K562 (cell line): Measurements from ENCODE around the gene ACBD4. TPM values are rescaled to one million over a fixed set of nuclear protein-coding genes. Genes with fewer than 3 reads are reported as not detected.
A peak's percentile ranks its signal among the peaks of the same experiment; 100 is the strongest.

Source experiments
- ARHGAP35 ChIP-seq: fragments of 450-650 bp; IDR thresholded peaks from 2 replicates; pipeline ENCODE4 v1.6.1; 2018; ENCODE audit not compliant: partially characterized antibody
- BHLHE40 ChIP-seq: IDR thresholded peaks from 2 replicates; pipeline ENCODE4 v1.6.1; 2011; ENCODE audit warnings: low read length, improper control_type of control experiment
- ETS2 ChIP-seq: IDR thresholded peaks from 2 replicates; pipeline ENCODE4 v1.6.1; 2016; ENCODE audit warnings: borderline replicate concordance, missing genetic modification characterization, mild to moderate bottlenecking, moderate library complexity, missing compliant biosample characterization; ENCODE audit not compliant: poor library complexity, severe bottlenecking
- GATA2 ChIP-seq: sonication (generic); formaldehyde crosslinking; IDR thresholded peaks from 2 replicates; pipeline ENCODE4 v1.4.0; 2020; ENCODE audit warnings: mild to moderate bottlenecking, missing genetic modification reagents
- HLTF ChIP-seq: fragments of 450-650 bp; IDR thresholded peaks from 2 replicates; pipeline ENCODE4 v1.6.1; 2016
- NFIX ChIP-seq: fragments of 250-450 bp; sonication (Bioruptor Pico); IDR thresholded peaks from 2 replicates; pipeline ENCODE4 v1.4.0; 2020; ENCODE audit warnings: low read depth, mild to moderate bottlenecking, moderate library complexity
- OTX1 ChIP-seq: fragments of 450-650 bp; formaldehyde crosslinking; IDR thresholded peaks from 2 replicates; pipeline ENCODE4 v1.4.0; 2022; ENCODE audit warnings: mild to moderate bottlenecking
- PRPF4 ChIP-seq: fragments of 200-400 bp; formaldehyde crosslinking; IDR thresholded peaks from one replicate; pipeline ENCODE4 v1.6.1; 2017; ENCODE audit warnings: low read length, low read depth, mild to moderate bottlenecking; ENCODE audit not compliant: insufficient read depth, poor library complexity, severe bottlenecking
- RUNX1 ChIP-seq: sonication (generic); IDR thresholded peaks from 2 replicates; pipeline ENCODE4 v1.6.1; 2016; ENCODE audit warnings: antibody characterized with exemption, low read depth
- SIRT6 ChIP-seq: IDR thresholded peaks from one replicate; pipeline ENCODE4 v1.6.1; 2012; ENCODE audit warnings: low read depth, mild to moderate bottlenecking, control low read depth, inconsistent platforms, low read length, moderate library complexity
- ZFX ChIP-seq: sonication (generic); formaldehyde crosslinking; IDR thresholded peaks from 2 replicates; pipeline ENCODE4 v1.8.0; 2022; ENCODE audit warnings: mild to moderate bottlenecking, missing genetic modification reagents, moderate library complexity
- ZNF197 ChIP-seq: fragments of 200-800 bp; sonication (Bioruptor generic); IDR thresholded peaks from 2 replicates; pipeline ENCODE4 v1.6.1; 2016; ENCODE audit warnings: low read depth, missing genetic modification characterization, missing compliant biosample characterization
- ZNF347 ChIP-seq: fragments of 450-650 bp; formaldehyde crosslinking; IDR thresholded peaks from 2 replicates; pipeline ENCODE4 v1.4.0; 2020; ENCODE audit warnings: low read depth, mild to moderate bottlenecking, moderate library complexity
- ZNF644 ChIP-seq: fragments of 200-800 bp; sonication (Bioruptor generic); IDR thresholded peaks from 2 replicates; pipeline ENCODE4 v1.6.1; 2016; ENCODE audit warnings: low read depth, missing genetic modification characterization, missing compliant biosample characterization
- ZNF707 ChIP-seq: fragments of 250-450 bp; sonication (Bioruptor Pico); conservative IDR thresholded peaks from 2 replicates; pipeline ENCODE4 v1.8.0; 2022; ENCODE audit warnings: inconsistent platforms, mild to moderate bottlenecking, moderate library complexity
- ZNF766 ChIP-seq: fragments of 200-800 bp; sonication (Bioruptor generic); conservative IDR thresholded peaks from 2 replicates; pipeline ENCODE4 v1.6.1; 2016; ENCODE audit warnings: missing genetic modification characterization, missing compliant biosample characterization
- polyA plus RNA-seq, 8 experiments: library from polyadenylated mRNA; depleted of rRNA in 4 of 8; stranded (reverse) in 5 of 8; unstranded in 3 of 8; fragments of >200 nt; fragmentation: Nextera tagmentation in 2 of 8; fragmentation: Illumina TruSeq in 1 of 8; extraction: Ambion mirVana in 2 of 8; extraction: Trizol in 1 of 8; gene quantifications; 2 replicates each; pipeline versions ENCODE4 v1.2.1 to v1.2.3, GENCODE V29; 2011 to 2014; ENCODE audit warnings: inconsistent platforms in 1 of 8, missing spikeins in 1 of 8
- total RNA-seq, 7 experiments: library from RNA; depleted of rRNA in 6 of 7; stranded (reverse); fragments of >200 nt in 6 of 7; fragmentation: Illumina TruSeq in 2 of 7; extraction: Trizol in 2 of 7; gene quantifications; 2 replicates each; pipeline versions ENCODE4 v1.2.1 to v1.2.3, GENCODE V29; 2011 to 2021; ENCODE audit warnings: low replicate concordance in 1 of 7
- TF ChIP-seq, protein P1 (sequence below): sonication (generic); formaldehyde crosslinking; IDR thresholded peaks from 2 replicates; pipeline ENCODE4 v1.8.0; 2022; ENCODE audit warnings: missing genetic modification reagents, mild to moderate bottlenecking, borderline replicate concordance
- TF ChIP-seq, protein P2 (sequence below): fragments of 250-450 bp; sonication (Bioruptor Pico); IDR thresholded peaks from 2 replicates; pipeline ENCODE4 v1.5.0; 2020; ENCODE audit warnings: mild to moderate bottlenecking
- TF ChIP-seq, protein P3 (sequence below): fragments of 450-650 bp; IDR thresholded peaks from 2 replicates; pipeline ENCODE4 v1.6.1; 2018; ENCODE audit not compliant: partially characterized antibody

ACBD4 gene
- total and polyA plus RNA-seq, 9 of the 15 experiments (the other 6 are each of a cell fraction or from before 2014, with no cell fraction given) = 0.14 to 6.9 (median 4.6) TPM

GRCh38 chr17:45132572-45133463 lies 2.7 kb upstream of the ACBD4 start (continued):
- TF ChIP-seq, protein P1, sequence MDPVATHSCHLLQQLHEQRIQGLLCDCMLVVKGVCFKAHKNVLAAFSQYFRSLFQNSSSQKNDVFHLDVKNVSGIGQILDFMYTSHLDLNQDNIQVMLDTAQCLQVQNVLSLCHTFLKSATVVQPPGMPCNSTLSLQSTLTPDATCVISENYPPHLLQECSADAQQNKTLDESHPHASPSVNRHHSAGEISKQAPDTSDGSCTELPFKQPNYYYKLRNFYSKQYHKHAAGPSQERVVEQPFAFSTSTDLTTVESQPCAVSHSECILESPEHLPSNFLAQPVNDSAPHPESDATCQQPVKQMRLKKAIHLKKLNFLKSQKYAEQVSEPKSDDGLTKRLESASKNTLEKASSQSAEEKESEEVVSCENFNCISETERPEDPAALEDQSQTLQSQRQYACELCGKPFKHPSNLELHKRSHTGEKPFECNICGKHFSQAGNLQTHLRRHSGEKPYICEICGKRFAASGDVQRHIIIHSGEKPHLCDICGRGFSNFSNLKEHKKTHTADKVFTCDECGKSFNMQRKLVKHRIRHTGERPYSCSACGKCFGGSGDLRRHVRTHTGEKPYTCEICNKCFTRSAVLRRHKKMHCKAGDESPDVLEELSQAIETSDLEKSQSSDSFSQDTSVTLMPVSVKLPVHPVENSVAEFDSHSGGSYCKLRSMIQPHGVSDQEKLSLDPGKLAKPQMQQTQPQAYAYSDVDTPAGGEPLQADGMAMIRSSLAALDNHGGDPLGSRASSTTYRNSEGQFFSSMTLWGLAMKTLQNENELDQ (CRISPR knock-in tag) = no peak
- TF ChIP-seq ETS2 (tag) (no peak), NFIX (CRISPR knock-in tag) (no peak), RUNX1 (no peak), ZFX (CRISPR knock-in tag) (peak; percentile 82), BHLHE40 (0 out of 2 replicates have a peak, but pooled peaks have one; percentile 19), ARHGAP35 (no peak), ZNF707 (CRISPR knock-in tag) (no peak), ZNF644 (tag) (no peak), ZNF766 (CRISPR knock-in tag) (no peak), SIRT6 (no peak), ZNF347 (CRISPR knock-in tag) (no peak), ZNF197 (no peak), PRPF4 (no peak), HLTF (no peak), OTX1 (CRISPR knock-in tag) (no peak), GATA2 (CRISPR knock-in tag) (no peak)
- TF ChIP-seq, protein P2, sequence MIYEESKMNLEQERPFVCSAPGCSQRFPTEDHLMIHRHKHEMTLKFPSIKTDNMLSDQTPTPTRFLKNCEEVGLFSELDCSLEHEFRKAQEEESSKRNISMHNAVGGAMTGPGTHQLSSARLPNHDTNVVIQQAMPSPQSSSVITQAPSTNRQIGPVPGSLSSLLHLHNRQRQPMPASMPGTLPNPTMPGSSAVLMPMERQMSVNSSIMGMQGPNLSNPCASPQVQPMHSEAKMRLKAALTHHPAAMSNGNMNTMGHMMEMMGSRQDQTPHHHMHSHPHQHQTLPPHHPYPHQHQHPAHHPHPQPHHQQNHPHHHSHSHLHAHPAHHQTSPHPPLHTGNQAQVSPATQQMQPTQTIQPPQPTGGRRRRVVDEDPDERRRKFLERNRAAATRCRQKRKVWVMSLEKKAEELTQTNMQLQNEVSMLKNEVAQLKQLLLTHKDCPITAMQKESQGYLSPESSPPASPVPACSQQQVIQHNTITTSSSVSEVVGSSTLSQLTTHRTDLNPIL = no peak
- TF ChIP-seq, protein P3, sequence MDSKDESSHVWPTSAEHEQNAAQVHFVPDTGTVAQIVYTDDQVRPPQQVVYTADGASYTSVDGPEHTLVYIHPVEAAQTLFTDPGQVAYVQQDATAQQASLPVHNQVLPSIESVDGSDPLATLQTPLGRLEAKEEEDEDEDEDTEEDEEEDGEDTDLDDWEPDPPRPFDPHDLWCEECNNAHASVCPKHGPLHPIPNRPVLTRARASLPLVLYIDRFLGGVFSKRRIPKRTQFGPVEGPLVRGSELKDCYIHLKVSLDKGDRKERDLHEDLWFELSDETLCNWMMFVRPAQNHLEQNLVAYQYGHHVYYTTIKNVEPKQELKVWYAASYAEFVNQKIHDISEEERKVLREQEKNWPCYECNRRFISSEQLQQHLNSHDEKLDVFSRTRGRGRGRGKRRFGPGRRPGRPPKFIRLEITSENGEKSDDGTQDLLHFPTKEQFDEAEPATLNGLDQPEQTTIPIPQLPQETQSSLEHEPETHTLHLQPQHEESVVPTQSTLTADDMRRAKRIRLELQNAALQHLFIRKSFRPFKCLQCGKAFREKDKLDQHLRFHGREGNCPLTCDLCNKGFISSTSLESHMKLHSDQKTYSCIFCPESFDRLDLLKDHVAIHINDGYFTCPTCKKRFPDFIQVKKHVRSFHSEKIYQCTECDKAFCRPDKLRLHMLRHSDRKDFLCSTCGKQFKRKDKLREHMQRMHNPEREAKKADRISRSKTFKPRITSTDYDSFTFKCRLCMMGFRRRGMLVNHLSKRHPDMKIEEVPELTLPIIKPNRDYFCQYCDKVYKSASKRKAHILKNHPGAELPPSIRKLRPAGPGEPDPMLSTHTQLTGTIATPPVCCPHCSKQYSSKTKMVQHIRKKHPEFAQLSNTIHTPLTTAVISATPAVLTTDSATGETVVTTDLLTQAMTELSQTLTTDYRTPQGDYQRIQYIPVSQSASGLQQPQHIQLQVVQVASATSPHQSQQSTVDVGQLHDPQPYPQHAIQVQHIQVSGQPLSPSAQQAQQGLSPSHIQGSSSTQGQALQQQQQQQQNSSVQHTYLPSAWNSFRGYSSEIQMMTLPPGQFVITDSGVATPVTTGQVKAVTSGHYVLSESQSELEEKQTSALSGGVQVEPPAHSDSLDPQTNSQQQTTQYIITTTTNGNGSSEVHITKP = no peak
